Measurements from ENCODE around the gene PPFIA3.

PPFIA3 gene

GRCh38 chr19:49081273-49081672, 38.1 kb upstream of the PPFIA3 start:
- DNase-seq (ENCODE audit: low read depth in 2 of 2), result no peak
- no peak overlapping the region for H3K4me3 ChIP-seq (replicated peaks in 1 of 2; ENCODE audit: low read depth in 2 of 2, low read length in 2 of 2)
- no peak for TF ChIP-seq CTCF (IDR thresholded peaks at IDR 0.05; ENCODE audit: low read depth, low read length)

GRCh38 chr19:49084206-49085019, 34.9 kb upstream of the PPFIA3 start:
- DNase-seq (ENCODE audit: low read depth in 2 of 2), result no peak
- no peak for TF ChIP-seq CTCF (IDR thresholded peaks at IDR 0.05; ENCODE audit: low read depth, low read length)
- peak overlapping the region; percentile 19 to 92 for H3K4me3 ChIP-seq (replicated peaks in 1 of 2; ENCODE audit: low read depth in 2 of 2, low read length in 2 of 2)

GRCh38 chr19:49085020-49085867, 34.1 kb upstream of the PPFIA3 start, which contains the start of gene SNRNP70:
TSS of gene SNRNP70 (plus strand) at chr19:49085451. CDS start at chr19:49086415, 964 bp downstream.
- TF ChIP-seq CTCF (IDR thresholded peaks at IDR 0.05; ENCODE audit: low read depth, low read length), result no peak
- DNase-seq (ENCODE audit: low read depth in 2 of 2), result peak; percentile 100
- H3K4me3 ChIP-seq (replicated peaks in 1 of 2; ENCODE audit: low read depth in 2 of 2, low read length in 2 of 2), result peak within 1 kb of the TSS; percentile 92 to 95

- H3K4me3 ChIP-seq (replicated peaks in 1 of 2; ENCODE audit: low read depth in 2 of 2, low read length in 2 of 2), result peak overlapping the region; percentile 92 to 95
- no peak for DNase-seq (ENCODE audit: low read depth in 2 of 2)
- no peak for TF ChIP-seq CTCF (IDR thresholded peaks at IDR 0.05; ENCODE audit: low read depth, low read length)
Observed at GRCh38 chr19:49085868-49086232, 33.5 kb upstream of the PPFIA3 start.

GRCh38 chr19:49086296-49086695, 33.0 kb upstream of the PPFIA3 start:
- no peak for TF ChIP-seq CTCF (IDR thresholded peaks at IDR 0.05; ENCODE audit: low read depth, low read length)
- H3K4me3 ChIP-seq (replicated peaks in 1 of 2; ENCODE audit: low read depth in 2 of 2, low read length in 2 of 2), result peak overlapping the region; percentile 92 to 95
- DNase-seq (ENCODE audit: low read depth in 2 of 2), result no peak

GRCh38 chr19:49091391-49092038, 27.8 kb upstream of the PPFIA3 start:
- no peak for TF ChIP-seq CTCF (IDR thresholded peaks at IDR 0.05; ENCODE audit: low read depth, low read length)

More at GRCh38 chr19:49091391-49092038, 27.8 kb upstream of the PPFIA3 start:
- no peak overlapping the region for H3K4me3 ChIP-seq (replicated peaks in 1 of 2; ENCODE audit: low read depth in 2 of 2, low read length in 2 of 2)
- no peak for DNase-seq (ENCODE audit: low read depth in 2 of 2)
